Mesodermal cell (in vitro differentiated cells): ENCODE results near the gene PSMD14.

Experiments used
- H3K27ac ChIP-seq: 2 replicates; pipeline ENCODE4 v1.7.0; 2013; ENCODE audit warnings: mild to moderate bottlenecking, low read depth, low read length, moderate library complexity; ENCODE audit not compliant: severe bottlenecking
- H3K36me3 ChIP-seq: 2 replicates; pipeline ENCODE4 v1.7.1; 2013; ENCODE audit warnings: mild to moderate bottlenecking, low read length, moderate library complexity; ENCODE audit not compliant: control insufficient read depth, insufficient read depth
- H3K4me1 ChIP-seq: one replicate; pipeline ENCODE4 v1.7.1; 2013; ENCODE audit warnings: mild to moderate bottlenecking, low read length; ENCODE audit not compliant: insufficient read depth, control insufficient read depth, poor library complexity, severe bottlenecking
- H3K4me3 ChIP-seq: 2 replicates; pipeline ENCODE4 v1.7.0; 2013; ENCODE audit warnings: low read length, control low read depth, mild to moderate bottlenecking; ENCODE audit not compliant: insufficient read depth, poor library complexity, severe bottlenecking; ENCODE audit errors: extremely low read depth
- H3K9me3 ChIP-seq: 2 replicates; pipeline ENCODE4 v1.7.1; 2013; ENCODE audit warnings: mild to moderate bottlenecking, low read length, moderate library complexity; ENCODE audit not compliant: control insufficient read depth
- WGBS, 2 experiments: methylation state at CpG; one replicate each; pipeline ENCODE4 v1.1.5; 2013; ENCODE audit warnings: missing lambda C conversion rate in 2 of 2; ENCODE audit not compliant: insufficient coverage in 2 of 2; 5-methylcytosine and 5-hydroxymethylcytosine counted together

Gene PSMD14

DNA sequence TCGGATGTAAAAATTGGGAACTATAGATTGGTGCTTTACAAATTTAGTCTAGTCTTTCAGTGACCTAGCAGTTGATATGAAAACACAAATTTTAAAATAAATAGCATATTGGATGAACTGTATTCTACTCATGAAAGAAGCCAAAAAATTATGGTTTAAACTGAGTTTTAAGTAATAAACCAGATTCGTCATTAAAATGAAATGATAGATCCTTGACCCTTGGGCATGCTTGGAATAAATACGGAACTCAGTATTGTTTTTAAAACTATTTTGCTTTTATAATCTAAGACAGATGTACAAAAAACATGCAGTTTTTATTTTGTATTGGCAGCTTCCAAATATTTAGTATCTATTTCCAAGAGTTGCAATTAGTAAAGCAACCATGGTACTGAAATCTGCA lies 73.3 kb downstream of the PSMD14 start:
- no peak overlapping the region for H3K4me3 ChIP-seq

GRCh38 chr2:161382747-161383146 lies 74.5 kb downstream of the PSMD14 start:
- H3K9me3 ChIP-seq: no peaks in the 10 kb centered on the region
- WGBS, 2 experiments: 93% methylated on average over 2 of the region's 4 CpGs; no CpG with 5 or more reads in 1 of the 2 experiments
- H3K4me1 ChIP-seq: no peaks in the 10 kb centered on the region
- H3K4me3 ChIP-seq: no peak overlapping the region
- peaks cover 20% of the 10 kb centered on the region for H3K36me3 ChIP-seq
- H3K27ac ChIP-seq: no peak overlapping the region

More for the DNA sequence above, 73.3 kb downstream of the PSMD14 start:
- H3K4me1 ChIP-seq: no peaks in the 10 kb centered on the region
- H3K27ac ChIP-seq: no peak overlapping the region
- no peaks in the 10 kb centered on the region for H3K9me3 ChIP-seq
- WGBS, 2 experiments: 100% methylated on average over 1 of the region's 3 CpGs; no CpG with 5 or more reads in 1 of the 2 experiments
- peaks cover 20% of the 10 kb centered on the region for H3K36me3 ChIP-seq

DNA sequence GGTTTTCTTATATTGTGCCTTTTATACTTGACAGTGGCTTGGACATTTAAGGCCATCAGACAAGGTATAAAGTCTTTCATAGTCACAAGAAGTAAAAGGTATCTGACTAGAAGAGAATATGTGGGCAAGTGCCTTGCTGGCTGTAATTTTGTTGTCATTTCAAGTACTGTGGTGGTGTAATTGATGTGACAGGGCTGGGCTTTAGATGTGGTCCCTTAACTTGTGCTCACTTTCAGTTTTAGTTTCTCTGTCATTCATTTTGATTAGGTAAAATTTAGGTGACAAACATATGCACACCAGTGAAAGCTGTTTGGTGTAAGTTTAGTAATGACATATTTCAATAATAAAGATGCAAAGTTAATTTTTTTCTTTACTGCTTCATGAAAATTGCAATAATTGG lies 76.6 kb downstream of the PSMD14 start:
- Histone ChIP-seq H3K4me1 (no peaks in the 10 kb centered on the region), H3K4me3 (no peak overlapping the region), H3K36me3 (peaks cover 10% of the 10 kb centered on the region)

DNA sequence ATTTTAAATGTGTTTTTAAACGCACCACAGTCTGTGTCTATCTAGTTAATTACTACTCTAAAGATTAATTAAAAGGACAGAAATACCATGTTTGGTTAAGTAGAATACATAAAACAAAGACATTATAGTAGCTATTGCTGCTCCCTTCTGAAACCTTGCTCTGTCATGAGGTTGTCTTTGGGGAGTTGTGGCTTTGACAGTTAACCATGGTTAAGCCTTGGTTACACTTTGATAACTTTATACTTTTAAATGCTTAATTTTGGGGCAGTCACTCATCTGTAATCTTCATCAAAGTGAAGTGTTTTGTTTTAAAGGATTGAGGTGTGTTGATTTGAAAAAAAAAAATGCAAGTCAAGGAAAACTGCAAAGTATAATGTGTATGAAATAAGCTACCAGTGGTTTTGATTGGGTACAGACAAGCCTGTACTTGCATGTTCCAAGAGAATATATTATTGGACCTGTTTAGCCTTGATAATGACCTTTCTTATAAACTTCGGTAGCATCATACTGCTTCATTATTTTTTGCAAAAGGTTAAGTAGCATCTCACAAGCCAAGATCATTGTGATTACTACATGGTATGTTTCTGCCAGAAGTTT lies 78.1 kb downstream of the PSMD14 start:
- WGBS, 2 experiments: 80% methylated on average over 1 of the region's 2 CpGs; no CpG with 5 or more reads in 1 of the 2 experiments
- Histone ChIP-seq H3K9me3 (no peaks in the 10 kb centered on the region), H3K27ac (no peak overlapping the region), H3K36me3 (peaks cover 9% of the 10 kb centered on the region), H3K4me3 (no peak overlapping the region), H3K4me1 (no peaks in the 10 kb centered on the region)

More for the DNA sequence above, 76.6 kb downstream of the PSMD14 start:
- H3K9me3 ChIP-seq: no peaks in the 10 kb centered on the region
- H3K27ac ChIP-seq: no peak overlapping the region

DNA sequence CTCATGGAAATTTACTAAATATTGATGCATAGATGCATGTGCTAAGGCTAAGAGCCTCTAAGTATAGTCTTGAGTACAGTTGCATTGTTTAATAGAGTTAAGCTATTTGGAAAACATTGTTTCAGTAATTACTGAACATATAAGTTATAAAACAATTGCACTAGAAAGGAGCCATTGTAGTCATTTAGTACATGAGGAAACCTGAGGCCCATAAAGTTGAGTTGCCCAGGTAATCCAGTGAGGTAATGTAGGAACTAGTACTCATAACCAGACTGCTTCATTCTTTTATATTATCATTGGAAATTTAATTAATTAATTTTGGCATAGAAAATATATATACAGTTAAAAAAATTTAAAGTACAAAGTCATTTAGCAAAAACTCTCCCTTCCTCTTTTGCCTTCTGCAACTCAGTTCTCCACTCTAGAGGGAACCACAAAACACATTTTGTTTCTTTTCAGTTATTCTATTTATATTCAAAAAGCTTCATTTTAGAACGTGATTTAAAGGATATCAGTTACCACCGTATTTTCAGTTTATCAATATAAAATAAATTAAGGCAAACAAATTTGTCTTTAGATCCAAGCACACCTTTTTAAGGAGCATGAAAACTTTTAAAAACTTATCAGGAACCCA lies 80.0 kb downstream of the PSMD14 start:
- Histone ChIP-seq H3K4me1 (no peaks in the 10 kb centered on the region), H3K9me3 (no peaks in the 10 kb centered on the region), H3K4me3 (no peak overlapping the region), H3K36me3 (peaks cover 25% of the 10 kb centered on the region), H3K27ac (no peak overlapping the region)
- WGBS, 2 experiments: no CpG with 5 or more reads among the region's 2 CpGs

GRCh38 chr2:161391737-161392506 lies 83.7 kb downstream of the PSMD14 start:
- no peak overlapping the region for H3K4me3 ChIP-seq
- WGBS, 2 experiments: no CpG with 5 or more reads among the region's 4 CpGs
- no peaks in the 10 kb centered on the region for H3K9me3 ChIP-seq
- H3K27ac ChIP-seq: no peak overlapping the region
- no peaks in the 10 kb centered on the region for H3K4me1 ChIP-seq
- peaks cover 45% of the 10 kb centered on the region for H3K36me3 ChIP-seq

DNA sequence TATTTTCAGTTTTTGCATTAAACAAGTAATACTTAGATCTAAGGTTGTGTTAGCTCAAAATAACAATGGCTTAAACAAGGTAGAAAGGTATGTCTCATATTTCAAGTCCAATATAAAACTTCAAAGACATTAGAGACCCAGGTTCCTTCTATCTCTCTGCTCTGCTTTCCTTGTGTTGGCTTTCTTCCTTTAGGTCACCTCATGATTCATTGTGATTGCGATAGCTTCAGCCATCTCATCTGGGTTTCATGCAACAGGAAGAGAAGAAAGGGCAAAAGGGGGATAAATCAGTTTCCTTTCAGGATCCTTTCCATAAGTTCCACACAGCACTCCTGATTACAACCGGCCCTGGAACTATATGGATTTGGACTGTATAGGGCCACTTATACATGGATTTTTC lies 91.9 kb downstream of the PSMD14 start:
- peaks cover 51% of the 10 kb centered on the region for H3K36me3 ChIP-seq

DNA sequence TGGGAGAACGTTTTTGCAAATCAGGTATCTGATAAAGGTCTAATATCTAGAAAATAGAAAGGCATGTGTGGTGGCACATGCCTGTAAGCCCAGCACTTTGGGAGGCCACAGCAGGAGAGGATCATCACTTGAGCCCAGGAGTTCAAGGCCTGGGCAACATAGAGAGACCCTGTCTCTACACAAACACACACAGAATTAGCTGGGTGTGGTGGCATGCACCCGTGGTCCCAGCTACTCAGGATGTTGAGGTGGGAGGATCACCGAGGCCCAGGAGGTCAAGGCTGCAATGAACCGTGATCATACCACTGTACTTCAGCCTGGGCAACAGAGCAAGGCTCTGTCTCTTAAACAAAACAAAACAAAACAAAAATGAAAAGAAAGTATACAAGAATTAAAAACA lies 94.1 kb downstream of the PSMD14 start:
- WGBS, 2 experiments: 100% methylated on average over 1 of the region's 4 CpGs; no CpG with 5 or more reads in 1 of the 2 experiments
- Histone ChIP-seq H3K4me1 (peaks cover 12% of the 10 kb centered on the region), H3K4me3 (no peak overlapping the region), H3K27ac (no peak overlapping the region), H3K36me3 (peaks cover 31% of the 10 kb centered on the region), H3K9me3 (no peaks in the 10 kb centered on the region)

More for the DNA sequence above, 91.9 kb downstream of the PSMD14 start:
- Histone ChIP-seq H3K9me3 (no peaks in the 10 kb centered on the region), H3K27ac (no peak overlapping the region), H3K4me1 (peaks cover 4% of the 10 kb centered on the region), H3K4me3 (no peak overlapping the region)
- WGBS, 2 experiments: no CpG with 5 or more reads among the region's 2 CpGs

DNA sequence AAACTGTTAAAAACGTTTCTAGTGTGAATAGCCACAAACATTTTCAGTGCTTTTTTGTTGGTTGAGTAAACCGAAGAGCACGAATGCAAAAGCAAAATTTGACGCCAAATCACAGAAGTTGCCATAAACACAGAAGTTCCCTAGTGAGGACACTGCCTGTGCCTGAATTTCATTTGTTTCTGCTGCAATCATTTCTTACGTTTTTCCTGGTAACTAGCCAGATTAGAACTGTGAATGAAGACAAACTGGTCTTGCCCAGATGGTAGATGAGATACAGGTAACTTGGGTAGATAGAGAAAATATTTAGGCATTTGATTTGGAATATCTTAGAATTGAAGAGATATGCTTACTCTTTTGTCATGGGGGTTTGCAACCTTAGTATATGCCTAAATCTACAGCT lies 98.1 kb downstream of the PSMD14 start:
- Histone ChIP-seq H3K9me3 (no peaks in the 10 kb centered on the region), H3K4me1 (peaks cover 12% of the 10 kb centered on the region), H3K36me3 (peaks cover 25% of the 10 kb centered on the region), H3K4me3 (no peak overlapping the region), H3K27ac (peak overlapping the region; percentile 4)
- 82 to 85% methylated on average over 5 of the region's 5 CpGs for WGBS, 2 experiments

- WGBS, 2 experiments: no CpG with 5 or more reads among the region's 2 CpGs
- no peak overlapping the region for H3K27ac ChIP-seq
- H3K9me3 ChIP-seq: no peaks in the 10 kb centered on the region
- H3K36me3 ChIP-seq: peaks cover 14% of the 10 kb centered on the region
- no peak overlapping the region for H3K4me3 ChIP-seq
- H3K4me1 ChIP-seq: peaks cover 12% of the 10 kb centered on the region
These were observed 99.4 kb downstream of the PSMD14 start for GRCh38 chr2:161407597-161407996.
